Astrocyte of the cerebellum (primary cell): ENCODE results near the gene PWWP2B.

ENCODE experiments used
- DNase-seq: peaks from one replicate; pipeline ENCODE4 v3.0.0-alpha.2; 2011; ENCODE audit warnings: low read depth
- H3K4me3 ChIP-seq: 2 replicates; pipeline ENCODE4 v1.5.1; 2011; ENCODE audit warnings: mild to moderate bottlenecking, low read depth, low read length, moderate library complexity
- in situ Hi-C: cut with HindIII; loops from 2 replicates; pipeline ENCODE4 v1.10.0; 2017; ENCODE audit warnings: low sequenced_read_pairs
- TF ChIP-seq, protein P1 (sequence below): IDR thresholded peaks from 2 replicates; pipeline ENCODE4 v1.5.1; 2012; ENCODE audit warnings: low read length, low read depth, moderate library complexity, mild to moderate bottlenecking; ENCODE audit errors: missing control alignments

Gene PWWP2B

DNA sequence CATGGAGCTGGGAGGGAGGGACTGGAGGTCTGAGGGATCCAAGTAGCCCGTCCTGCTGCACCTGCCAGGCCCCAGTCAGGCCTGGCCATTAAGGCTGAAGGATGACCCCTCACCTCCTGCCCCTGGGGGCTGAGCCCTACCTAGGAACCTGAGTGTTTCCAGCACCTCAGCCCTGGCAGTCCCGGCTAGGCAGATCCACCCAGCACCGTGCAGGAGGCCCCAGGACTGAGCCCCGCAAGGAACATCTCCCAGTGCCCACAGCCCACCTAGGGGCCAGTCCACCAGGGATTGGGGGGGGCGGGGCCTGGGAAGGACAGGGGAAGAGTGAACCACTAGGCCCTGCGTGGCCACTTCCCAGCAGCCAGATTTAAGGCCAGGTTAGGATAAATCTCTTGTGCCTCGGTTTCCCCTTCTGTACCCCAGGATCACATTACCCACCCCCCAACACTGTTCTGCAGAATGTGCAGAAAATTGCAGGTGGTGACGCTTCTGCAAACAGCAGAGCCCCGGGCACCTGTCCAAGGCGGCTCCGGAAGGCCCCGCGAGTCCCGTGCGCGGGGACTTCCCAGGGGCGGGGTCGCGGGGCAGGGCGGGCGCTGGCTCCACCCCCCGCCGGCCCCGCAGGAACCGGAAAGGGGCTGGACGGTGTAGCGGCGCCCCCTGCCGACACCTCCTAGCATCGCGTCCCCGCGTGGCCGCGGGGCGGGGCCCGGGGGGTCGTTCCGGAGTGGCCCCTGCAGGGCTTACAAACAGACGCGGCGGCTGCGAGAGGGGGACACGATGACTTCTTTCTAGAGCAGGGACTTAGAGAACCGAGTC, 55.9 kb downstream of the PWWP2B start:
- no peak for DNase-seq
- in situ Hi-C loops: no loop called here
- TF ChIP-seq, protein P1, sequence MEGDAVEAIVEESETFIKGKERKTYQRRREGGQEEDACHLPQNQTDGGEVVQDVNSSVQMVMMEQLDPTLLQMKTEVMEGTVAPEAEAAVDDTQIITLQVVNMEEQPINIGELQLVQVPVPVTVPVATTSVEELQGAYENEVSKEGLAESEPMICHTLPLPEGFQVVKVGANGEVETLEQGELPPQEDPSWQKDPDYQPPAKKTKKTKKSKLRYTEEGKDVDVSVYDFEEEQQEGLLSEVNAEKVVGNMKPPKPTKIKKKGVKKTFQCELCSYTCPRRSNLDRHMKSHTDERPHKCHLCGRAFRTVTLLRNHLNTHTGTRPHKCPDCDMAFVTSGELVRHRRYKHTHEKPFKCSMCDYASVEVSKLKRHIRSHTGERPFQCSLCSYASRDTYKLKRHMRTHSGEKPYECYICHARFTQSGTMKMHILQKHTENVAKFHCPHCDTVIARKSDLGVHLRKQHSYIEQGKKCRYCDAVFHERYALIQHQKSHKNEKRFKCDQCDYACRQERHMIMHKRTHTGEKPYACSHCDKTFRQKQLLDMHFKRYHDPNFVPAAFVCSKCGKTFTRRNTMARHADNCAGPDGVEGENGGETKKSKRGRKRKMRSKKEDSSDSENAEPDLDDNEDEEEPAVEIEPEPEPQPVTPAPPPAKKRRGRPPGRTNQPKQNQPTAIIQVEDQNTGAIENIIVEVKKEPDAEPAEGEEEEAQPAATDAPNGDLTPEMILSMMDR: peak; percentile 76
- H3K4me3 ChIP-seq: no peak overlapping the region

DNA sequence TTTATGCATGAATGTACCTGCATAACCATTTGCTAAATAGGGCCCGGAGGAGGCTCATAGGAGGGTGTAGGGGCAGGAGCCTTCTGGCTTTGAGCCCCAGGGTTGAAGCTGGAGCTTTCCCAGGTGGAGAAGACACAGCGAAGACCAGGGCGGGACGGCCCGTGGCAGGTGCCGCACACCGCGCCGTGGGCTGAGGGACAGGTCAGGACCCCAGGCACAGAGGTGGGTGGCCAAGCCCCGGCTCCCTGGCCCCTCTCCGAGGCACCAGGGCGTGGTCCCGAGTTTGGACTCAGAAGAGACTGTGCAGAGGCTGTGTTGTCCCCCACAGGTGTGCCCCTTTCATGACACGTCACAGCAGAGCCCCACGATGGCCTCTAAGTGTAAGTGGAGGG, 56.5 kb downstream of the PWWP2B start:
- in situ Hi-C loops: no loop called here
- TF ChIP-seq, protein P1: no peak
- no peak for DNase-seq
- no peak overlapping the region for H3K4me3 ChIP-seq

- in situ Hi-C loops: no loop called here
- DNase-seq: no peak
- no peak overlapping the region for H3K4me3 ChIP-seq
- TF ChIP-seq, protein P1: no peak
Observed at GRCh38 chr10:132454296-132455198, 57.5 kb downstream of the PWWP2B start.

GRCh38 chr10:132455441-132455971, 58.5 kb downstream of the PWWP2B start:
- TF ChIP-seq, protein P1: no peak
- H3K4me3 ChIP-seq: no peak overlapping the region
- in situ Hi-C loops: no loop called here

DNA sequence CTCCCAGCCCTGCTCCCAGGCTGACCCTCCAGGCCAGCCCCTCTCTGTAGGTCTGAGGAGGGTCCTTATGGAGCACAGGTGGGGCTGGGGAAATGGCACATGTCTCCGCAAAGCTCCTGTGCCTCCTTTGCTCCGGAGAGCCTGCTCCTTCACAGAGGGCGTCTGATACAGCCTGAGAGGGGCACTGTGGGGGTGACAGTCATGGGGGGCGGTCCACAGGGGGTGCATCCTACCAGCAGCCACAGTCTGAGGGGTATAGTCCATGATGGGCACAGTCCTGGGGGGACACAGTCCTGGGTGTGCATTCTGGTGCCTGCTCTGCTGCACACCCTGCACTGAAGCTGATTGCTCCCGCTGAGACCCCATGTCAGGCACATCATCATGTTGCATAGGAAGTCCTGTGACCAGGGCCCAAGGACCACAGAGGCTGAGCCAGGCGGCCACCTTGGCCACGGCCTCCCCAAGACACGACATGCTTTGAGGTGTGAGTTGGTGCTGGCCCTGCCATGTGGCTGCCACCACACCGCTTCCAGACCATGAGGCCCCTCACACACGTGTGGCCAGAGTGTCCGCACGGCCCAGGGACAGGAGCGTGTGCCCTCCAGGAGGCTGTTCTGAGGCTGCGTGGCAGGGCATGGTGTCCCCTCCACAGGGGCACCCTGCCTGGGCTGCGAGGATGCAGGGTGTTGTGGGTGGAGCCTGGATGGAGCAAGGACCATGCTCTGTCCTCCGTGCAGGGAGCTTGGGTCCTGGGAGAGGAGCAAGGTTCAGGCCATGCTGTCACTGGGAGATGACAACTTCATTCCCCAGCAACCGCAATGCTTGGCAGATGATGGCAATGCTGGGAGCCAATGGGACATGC, 59.2 kb downstream of the PWWP2B start:
- no peak for DNase-seq
- TF ChIP-seq, protein P1: no peak
- in situ Hi-C loops: no loop called here
- H3K4me3 ChIP-seq: no peak overlapping the region

More at GRCh38 chr10:132455441-132455971, 58.5 kb downstream of the PWWP2B start:
- DNase-seq: no peak

DNA sequence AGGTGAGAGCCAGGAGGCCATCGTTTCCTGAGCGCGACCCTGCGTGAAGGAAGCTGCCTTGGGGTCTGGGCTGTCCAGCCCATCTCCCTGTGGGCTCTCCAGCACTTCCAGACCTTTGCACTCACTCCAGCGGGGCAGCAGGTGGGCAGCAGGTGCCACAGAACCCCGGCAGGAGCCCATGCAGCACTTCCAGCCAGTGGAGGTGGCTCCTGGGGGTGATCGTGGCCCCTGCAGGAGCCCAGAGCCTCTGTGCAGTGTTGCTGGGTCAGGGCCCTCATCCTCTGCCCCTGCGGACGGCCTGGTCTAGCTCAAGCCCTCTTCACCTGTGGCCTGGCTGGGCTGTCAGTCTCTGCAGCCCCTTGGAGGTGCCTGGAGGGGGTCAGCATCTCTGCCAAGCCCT, 59.9 kb downstream of the PWWP2B start:
- in situ Hi-C loops: no loop called here
- DNase-seq: no peak
- H3K4me3 ChIP-seq: no peak overlapping the region
- TF ChIP-seq, protein P1: no peak
